Karpas-422 (cell line): ENCODE results near the gene KSR2. TPM values are rescaled to one million over a fixed set of nuclear protein-coding genes. Genes with fewer than 3 reads are reported as not detected.

ENCODE experiments used
- DNase-seq: peaks from one replicate; pipeline ENCODE4 v3.0.0-alpha.2; 2015
- H2AFZ ChIP-seq: fragments of 200-600 bp; sonication (generic); 2 replicates; pipeline ENCODE4 v1.6.1; 2014; ENCODE audit warnings: antibody characterized with exemption, low read length, mixed read lengths
- H3K27ac ChIP-seq: fragments of 200-600 bp; sonication (generic); 2 replicates; pipeline ENCODE4 v1.5.1; 2014; ENCODE audit warnings: mild to moderate bottlenecking, low read length, moderate library complexity
- H3K27me3 ChIP-seq: fragments of 200-600 bp; sonication (generic); 2 replicates; pipeline ENCODE4 v1.6.1; 2014; ENCODE audit warnings: low read length, mixed read lengths
- H3K36me3 ChIP-seq: fragments of 200-600 bp; sonication (generic); 2 replicates; pipeline ENCODE4 v1.6.1; 2014; ENCODE audit warnings: low read length, mixed read lengths; ENCODE audit not compliant: insufficient read depth
- H3K4me1 ChIP-seq: fragments of 200-600 bp; sonication (generic); 2 replicates; pipeline ENCODE4 v1.6.1; 2014; ENCODE audit warnings: mild to moderate bottlenecking, low read length, mixed read lengths
- H3K4me2 ChIP-seq: fragments of 200-600 bp; sonication (generic); 2 replicates; pipeline ENCODE4 v1.6.1; 2014; ENCODE audit warnings: low read length, low read depth, mild to moderate bottlenecking; ENCODE audit not compliant: poor library complexity, severe bottlenecking
- H3K4me3 ChIP-seq: fragments of 200-600 bp; sonication (generic); 2 replicates; pipeline ENCODE4 v1.5.1; 2014; ENCODE audit warnings: mild to moderate bottlenecking, antibody characterized with exemption, low read length, mixed read lengths
- H3K79me2 ChIP-seq: fragments of 200-600 bp; sonication (generic); 2 replicates; pipeline ENCODE4 v1.6.1; 2014; ENCODE audit warnings: mild to moderate bottlenecking, low read length, mixed read lengths
- H3K9ac ChIP-seq: fragments of 200-600 bp; sonication (generic); 2 replicates; pipeline ENCODE4 v1.6.0; 2014; ENCODE audit warnings: low read length
- H3K9me2 ChIP-seq: fragments of 200-600 bp; sonication (generic), shearing (Covaris generic); replicated peaks from 2 replicates; pipeline ENCODE4 v1.6.0; 2014; ENCODE audit warnings: mild to moderate bottlenecking, low read length, moderate library complexity; ENCODE audit not compliant: insufficient read depth
- H3K9me3 ChIP-seq: fragments of 300-700, 200-600 bp; sonication (generic); 2 replicates; pipeline ENCODE4 v1.6.1; 2014; ENCODE audit warnings: low read length, mixed read lengths
- H4K20me1 ChIP-seq: fragments of 200-600 bp; sonication (generic); 2 replicates; pipeline ENCODE4 v1.6.1; 2014; ENCODE audit warnings: mild to moderate bottlenecking, antibody characterized with exemption, low read length, low read depth; ENCODE audit not compliant: insufficient read depth
- total RNA-seq: library from RNA; depleted of rRNA; stranded (reverse); fragments of >200 nt; shearing (Covaris generic); gene quantifications from 2 replicates; pipeline ENCODE4 v1.2.3, GENCODE V29; 2014; ENCODE audit warnings: low replicate concordance

The KSR2 gene
- total RNA-seq, 1 experiment from 2014 or later: 0.04 TPM

DNA sequence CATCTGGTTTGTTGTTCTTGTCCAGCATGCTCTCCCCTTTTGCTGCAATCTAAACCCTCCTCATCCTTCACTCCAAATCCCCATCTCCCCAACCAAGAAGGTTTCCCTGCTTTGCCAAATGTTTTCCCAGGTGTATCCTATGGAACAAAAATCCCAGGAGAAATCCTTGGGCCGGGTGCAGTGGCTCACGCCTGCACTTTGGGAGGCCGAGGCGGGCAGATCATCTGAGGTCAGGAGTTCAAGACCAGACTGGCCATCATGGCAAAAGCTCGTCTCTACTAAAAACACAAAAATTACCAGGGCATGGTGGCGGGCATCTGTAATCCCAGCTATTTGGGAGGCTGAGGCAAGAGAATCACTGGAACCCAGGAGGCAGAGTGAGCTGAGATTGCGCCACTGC lies 5.0 kb downstream of the KSR2 start:
- H2AFZ ChIP-seq: no peak overlapping the region
- H3K9me2 ChIP-seq: no peaks in the 10 kb centered on the region
- no peak overlapping the region for H3K9ac ChIP-seq
- H4K20me1 ChIP-seq: no peaks in the 10 kb centered on the region
- no peak overlapping the region for H3K4me2 ChIP-seq
- no peak overlapping the region for H3K4me3 ChIP-seq
- no peak overlapping the region for H3K27ac ChIP-seq
- H3K9me3 ChIP-seq: no peaks in the 10 kb centered on the region
- no peak for DNase-seq
- H3K4me1 ChIP-seq: peaks cover 7% of the 10 kb centered on the region; the same call in 1 of the 2 replicates
- H3K79me2 ChIP-seq: no peaks in the 10 kb centered on the region
- no peaks in the 10 kb centered on the region for H3K27me3 ChIP-seq
- no peaks in the 10 kb centered on the region for H3K36me3 ChIP-seq

DNA sequence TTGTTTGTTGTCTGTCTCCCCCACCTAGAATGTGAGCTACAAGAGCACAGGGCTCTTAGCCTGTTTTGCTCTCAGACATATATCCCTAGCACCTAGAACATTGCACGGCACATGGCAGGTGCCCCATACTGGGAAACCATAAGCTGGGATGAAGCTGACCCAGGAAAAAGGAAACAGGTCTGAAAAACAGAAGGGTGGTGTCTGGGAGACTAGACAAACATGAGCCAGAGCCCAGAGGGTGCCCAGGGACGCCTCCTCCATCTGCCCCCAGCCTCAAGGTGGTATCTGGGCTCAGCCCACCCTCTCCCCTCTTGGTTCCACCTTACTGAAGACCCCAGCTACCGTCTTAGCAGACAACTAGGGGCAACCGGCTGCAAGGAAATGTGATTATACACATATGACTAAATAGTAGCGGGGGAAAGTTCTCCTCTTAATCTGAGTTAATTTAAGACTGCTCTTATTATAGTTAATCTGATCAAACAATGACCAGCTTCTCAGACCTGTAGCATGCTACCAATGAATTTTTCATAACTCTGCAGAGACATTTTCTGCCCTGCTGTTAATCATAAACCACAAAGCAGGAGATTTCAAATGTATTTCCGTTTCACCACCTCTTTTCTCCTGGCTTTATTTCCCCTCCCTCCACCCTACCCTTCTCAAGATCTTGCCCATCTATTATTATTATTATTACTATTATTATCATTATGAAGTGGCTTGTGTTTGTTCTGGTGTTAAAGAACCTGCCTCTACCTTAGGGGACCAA lies 31.9 kb downstream of the KSR2 start:
- Histone ChIP-seq H3K27me3 (no peaks in the 10 kb centered on the region), H3K9ac (no peak overlapping the region), H3K9me3 (no peaks in the 10 kb centered on the region), H2AFZ (no peak overlapping the region), H3K4me1 (no peaks in the 10 kb centered on the region), H3K79me2 (no peaks in the 10 kb centered on the region), H3K36me3 (no peaks in the 10 kb centered on the region), H3K27ac (no peak overlapping the region), H4K20me1 (no peaks in the 10 kb centered on the region), H3K4me3 (no peak overlapping the region), H3K9me2 (no peaks in the 10 kb centered on the region), H3K4me2 (no peak overlapping the region)
- no peak for DNase-seq

DNA sequence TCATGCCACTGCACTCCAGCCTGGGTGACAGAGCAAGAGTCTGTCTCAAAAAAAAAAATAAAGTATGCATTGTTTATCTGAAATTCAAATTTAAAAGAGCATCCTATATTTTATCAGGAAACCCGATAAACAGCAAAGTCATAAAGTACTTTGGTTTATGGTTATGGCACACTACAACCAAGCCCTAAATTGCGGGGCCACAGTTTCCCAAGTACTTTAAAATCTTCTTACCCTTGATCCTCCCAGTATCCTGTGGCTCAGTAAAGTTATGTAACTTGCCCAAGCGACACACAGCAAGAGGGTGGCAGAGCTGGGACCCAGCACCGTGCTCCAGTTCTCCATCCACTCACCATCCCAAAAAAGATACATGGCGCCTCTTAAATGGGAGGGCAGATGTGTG lies 35.2 kb downstream of the KSR2 start:
- H2AFZ ChIP-seq: no peak overlapping the region
- no peaks in the 10 kb centered on the region for H3K79me2 ChIP-seq
- H3K36me3 ChIP-seq: no peaks in the 10 kb centered on the region
- H3K9me3 ChIP-seq: no peaks in the 10 kb centered on the region
- no peak overlapping the region for H3K27ac ChIP-seq
- no peak overlapping the region for H3K9ac ChIP-seq
- no peaks in the 10 kb centered on the region for H3K4me1 ChIP-seq
- no peak overlapping the region for H3K4me2 ChIP-seq
- no peak for DNase-seq
- no peaks in the 10 kb centered on the region for H4K20me1 ChIP-seq
- no peaks in the 10 kb centered on the region for H3K27me3 ChIP-seq
- no peaks in the 10 kb centered on the region for H3K9me2 ChIP-seq
- H3K4me3 ChIP-seq: no peak overlapping the region

DNA sequence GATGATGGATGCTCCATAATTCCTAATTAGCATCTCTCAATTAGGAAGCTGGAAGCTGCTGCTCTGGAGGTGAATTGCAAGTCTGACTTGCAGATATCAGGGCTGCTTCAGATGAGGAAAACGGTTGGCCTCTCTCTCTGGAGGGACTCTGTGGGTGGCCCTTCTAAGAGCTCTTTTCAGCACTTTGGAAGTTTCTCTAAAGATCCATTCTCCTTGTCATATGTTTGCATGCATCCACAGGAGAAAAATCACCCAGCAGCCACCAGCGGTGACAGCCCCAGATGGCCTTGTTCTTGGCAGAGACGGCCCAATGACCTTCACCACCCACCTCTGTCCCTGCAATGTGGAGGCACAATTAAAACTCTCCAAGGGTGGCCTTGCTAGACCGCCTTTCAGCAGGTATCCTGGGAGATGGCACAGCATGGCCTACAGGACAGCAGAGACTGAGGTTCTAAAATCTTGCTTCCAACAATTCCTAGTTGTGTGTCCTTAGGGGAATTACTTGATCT lies 42.3 kb downstream of the KSR2 start:
- H4K20me1 ChIP-seq: no peaks in the 10 kb centered on the region
- H3K4me3 ChIP-seq: no peak overlapping the region
- no peaks in the 10 kb centered on the region for H3K9me2 ChIP-seq
- H3K4me1 ChIP-seq: no peaks in the 10 kb centered on the region
- H3K9ac ChIP-seq: no peak overlapping the region
- H3K9me3 ChIP-seq: no peaks in the 10 kb centered on the region
- no peak overlapping the region for H3K4me2 ChIP-seq
- no peak overlapping the region for H3K27ac ChIP-seq
- H2AFZ ChIP-seq: no peak overlapping the region
- no peaks in the 10 kb centered on the region for H3K36me3 ChIP-seq
- no peaks in the 10 kb centered on the region for H3K79me2 ChIP-seq
- no peak for DNase-seq
- no peaks in the 10 kb centered on the region for H3K27me3 ChIP-seq

DNA sequence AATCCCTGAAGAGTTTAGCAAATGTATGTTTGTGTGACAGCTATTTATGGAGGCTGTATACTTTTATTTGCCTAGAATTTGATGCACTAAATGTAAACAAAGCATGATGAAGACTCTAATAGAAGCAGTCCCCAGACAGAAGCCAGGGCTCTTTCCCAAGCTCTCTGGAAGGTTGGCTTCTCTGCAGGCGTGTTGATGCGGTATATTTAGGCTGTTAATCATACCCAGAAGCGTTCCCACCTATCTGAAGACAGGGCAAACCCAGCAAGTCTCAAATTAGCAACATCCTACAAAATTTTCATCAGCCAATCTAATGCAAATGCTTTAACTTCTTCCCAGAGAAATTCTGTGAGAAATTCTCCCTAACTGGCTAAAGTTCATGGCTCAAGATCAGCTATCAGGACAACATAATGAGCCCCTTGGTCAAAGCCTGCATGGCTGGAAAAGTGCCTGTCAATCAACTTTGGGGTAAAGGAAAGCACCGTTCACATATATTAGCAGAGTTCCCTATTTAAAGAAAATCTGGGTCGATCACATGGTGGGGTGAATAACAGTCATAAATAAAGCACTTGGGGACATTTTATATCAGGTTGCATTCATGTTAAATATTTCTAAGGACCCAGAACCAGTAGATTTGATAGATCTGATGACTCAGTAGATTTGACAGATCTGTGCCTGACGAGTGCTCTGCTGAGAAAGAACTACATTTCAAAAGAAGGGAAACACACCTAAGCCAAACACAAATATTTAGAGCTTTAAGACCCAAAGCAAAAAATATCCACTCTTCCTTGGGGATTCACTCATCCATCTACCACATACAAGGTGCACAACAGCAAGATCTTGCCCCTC lies 46.6 kb downstream of the KSR2 start:
- DNase-seq: no peak
- Histone ChIP-seq H4K20me1 (no peaks in the 10 kb centered on the region), H3K79me2 (no peaks in the 10 kb centered on the region), H3K27ac (no peak overlapping the region), H3K27me3 (no peaks in the 10 kb centered on the region), H3K36me3 (no peaks in the 10 kb centered on the region), H3K9me3 (no peaks in the 10 kb centered on the region), H3K4me2 (no peak overlapping the region), H3K4me3 (no peak overlapping the region), H3K9ac (no peak overlapping the region), H3K9me2 (no peaks in the 10 kb centered on the region), H3K4me1 (no peaks in the 10 kb centered on the region), H2AFZ (no peak overlapping the region)

DNA sequence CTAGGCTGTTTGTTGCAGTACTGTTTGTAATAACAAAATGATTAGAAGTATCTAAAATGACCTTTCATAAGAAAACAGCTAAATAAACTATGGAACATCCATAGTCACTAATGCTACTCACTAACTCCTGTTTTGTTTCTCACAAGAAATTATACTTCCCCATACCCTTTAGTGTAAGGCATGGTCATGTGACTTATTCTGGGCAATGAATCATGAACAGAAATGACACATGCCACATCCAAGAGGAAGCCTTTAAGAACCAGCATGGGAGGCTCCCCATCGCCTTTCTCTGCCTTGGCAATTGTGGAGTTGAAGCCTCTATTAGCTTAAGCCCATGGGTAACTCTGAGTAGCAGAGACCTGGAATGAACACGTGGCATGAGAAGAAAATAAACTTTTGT lies 49.3 kb downstream of the KSR2 start:
- Histone ChIP-seq H3K4me2 (no peak overlapping the region), H3K9ac (no peak overlapping the region), H3K79me2 (no peaks in the 10 kb centered on the region), H3K4me1 (no peaks in the 10 kb centered on the region), H3K27ac (no peak overlapping the region), H4K20me1 (no peaks in the 10 kb centered on the region), H3K9me2 (no peaks in the 10 kb centered on the region), H3K27me3 (no peaks in the 10 kb centered on the region), H2AFZ (no peak overlapping the region), H3K36me3 (no peaks in the 10 kb centered on the region), H3K9me3 (no peaks in the 10 kb centered on the region), H3K4me3 (no peak overlapping the region)
- no peak for DNase-seq

DNA sequence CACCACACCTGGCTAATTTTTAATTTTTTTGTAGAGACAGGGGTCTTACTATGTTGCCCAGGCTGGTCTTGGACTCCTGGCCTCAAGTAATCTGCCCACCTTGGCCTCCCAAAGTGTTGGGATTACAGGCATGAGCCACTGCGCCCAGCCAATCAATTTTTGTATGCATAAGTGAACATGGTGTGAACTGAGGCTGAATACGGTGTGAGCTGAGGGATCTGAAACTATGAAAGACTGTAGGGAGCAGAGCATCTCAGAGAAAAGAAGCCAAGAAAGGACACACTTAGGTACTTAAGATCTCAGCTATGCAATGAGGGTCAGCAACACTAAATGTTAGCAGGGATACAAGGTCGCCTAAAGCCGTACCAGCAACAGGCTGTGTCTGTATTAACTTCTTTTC lies 54.1 kb downstream of the KSR2 start:
- Histone ChIP-seq H3K79me2 (no peaks in the 10 kb centered on the region), H3K4me2 (no peak overlapping the region), H3K27me3 (no peaks in the 10 kb centered on the region), H3K9me3 (no peaks in the 10 kb centered on the region), H3K4me3 (no peak overlapping the region), H3K9ac (no peak overlapping the region), H2AFZ (no peak overlapping the region), H3K27ac (no peak overlapping the region), H3K9me2 (no peaks in the 10 kb centered on the region), H3K4me1 (no peaks in the 10 kb centered on the region), H3K36me3 (no peaks in the 10 kb centered on the region), H4K20me1 (no peaks in the 10 kb centered on the region)
- no peak for DNase-seq

DNA sequence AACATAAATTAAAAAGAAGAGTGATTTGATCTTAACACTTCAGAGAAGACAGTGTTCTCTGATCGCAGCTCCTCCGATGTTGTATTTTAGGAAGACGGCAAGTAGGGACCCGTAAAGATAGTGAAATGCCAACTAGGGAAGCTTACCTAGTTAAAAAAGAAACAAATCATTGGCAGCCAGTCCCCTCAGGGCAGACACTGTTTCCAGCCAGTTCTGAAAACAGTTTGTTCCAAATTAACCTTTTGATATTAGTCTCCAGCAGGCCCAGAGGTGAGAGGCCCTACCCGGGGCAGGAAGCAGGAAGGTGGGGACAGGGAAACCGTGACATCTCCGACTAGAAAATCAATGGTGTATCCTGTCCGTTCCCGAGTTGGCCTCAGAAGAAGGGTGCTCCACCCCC lies 56.0 kb downstream of the KSR2 start:
- DNase-seq: no peak
- Histone ChIP-seq H3K27ac (no peak overlapping the region), H3K79me2 (no peaks in the 10 kb centered on the region), H3K9me2 (no peaks in the 10 kb centered on the region), H3K4me2 (no peak overlapping the region), H2AFZ (no peak overlapping the region), H3K4me1 (no peaks in the 10 kb centered on the region), H3K27me3 (no peaks in the 10 kb centered on the region), H4K20me1 (no peaks in the 10 kb centered on the region), H3K9me3 (no peaks in the 10 kb centered on the region), H3K36me3 (no peaks in the 10 kb centered on the region), H3K9ac (no peak overlapping the region), H3K4me3 (no peak overlapping the region)
